ENCODE results near the gene PRKAR2B.

DNA sequence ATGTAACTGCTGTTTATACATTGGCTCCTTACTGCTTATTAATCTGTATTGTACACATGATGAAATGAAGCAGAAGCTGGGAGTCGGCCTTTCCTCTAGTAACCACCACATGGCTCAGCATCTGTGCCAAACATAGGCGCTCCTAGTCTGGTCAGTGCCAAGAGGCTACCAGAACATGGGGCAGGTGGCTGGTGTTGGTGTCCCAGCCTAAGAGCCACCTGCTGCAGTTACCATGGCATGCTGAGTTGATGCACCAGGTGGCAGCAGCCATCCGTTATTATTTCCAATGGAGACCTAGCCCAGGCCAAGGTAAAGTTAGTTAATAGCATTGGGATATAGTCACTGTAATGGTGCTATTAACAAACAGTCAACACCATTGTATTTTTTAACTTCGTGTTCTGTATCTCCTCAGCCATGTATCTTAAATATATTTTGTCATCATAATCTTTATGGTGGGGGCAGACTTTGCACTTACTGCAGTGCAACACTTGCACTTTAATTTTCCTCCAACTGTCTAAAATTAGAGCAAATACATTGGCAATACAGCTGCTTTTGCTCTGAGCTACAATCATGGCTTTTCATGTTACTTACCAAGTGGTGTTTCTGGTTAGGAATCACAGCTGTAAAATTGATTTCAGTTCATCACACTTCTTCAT lies 157.4 kb downstream of the PRKAR2B start:
- TF ChIP-seq, protein P1, sequence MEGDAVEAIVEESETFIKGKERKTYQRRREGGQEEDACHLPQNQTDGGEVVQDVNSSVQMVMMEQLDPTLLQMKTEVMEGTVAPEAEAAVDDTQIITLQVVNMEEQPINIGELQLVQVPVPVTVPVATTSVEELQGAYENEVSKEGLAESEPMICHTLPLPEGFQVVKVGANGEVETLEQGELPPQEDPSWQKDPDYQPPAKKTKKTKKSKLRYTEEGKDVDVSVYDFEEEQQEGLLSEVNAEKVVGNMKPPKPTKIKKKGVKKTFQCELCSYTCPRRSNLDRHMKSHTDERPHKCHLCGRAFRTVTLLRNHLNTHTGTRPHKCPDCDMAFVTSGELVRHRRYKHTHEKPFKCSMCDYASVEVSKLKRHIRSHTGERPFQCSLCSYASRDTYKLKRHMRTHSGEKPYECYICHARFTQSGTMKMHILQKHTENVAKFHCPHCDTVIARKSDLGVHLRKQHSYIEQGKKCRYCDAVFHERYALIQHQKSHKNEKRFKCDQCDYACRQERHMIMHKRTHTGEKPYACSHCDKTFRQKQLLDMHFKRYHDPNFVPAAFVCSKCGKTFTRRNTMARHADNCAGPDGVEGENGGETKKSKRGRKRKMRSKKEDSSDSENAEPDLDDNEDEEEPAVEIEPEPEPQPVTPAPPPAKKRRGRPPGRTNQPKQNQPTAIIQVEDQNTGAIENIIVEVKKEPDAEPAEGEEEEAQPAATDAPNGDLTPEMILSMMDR (IDR thresholded peaks at IDR 0.05) = peak; percentile 56
- TF ChIP-seq EZH2phosphoT487 (IDR thresholded peaks at IDR 0.05) = no peak

Measured in neural progenitor cell (in vitro differentiated cells).